Activated T-helper 17 cell treated with anti-CD3 and anti-CD28 coated beads, Interleukin-2, amount 50 U/mL, for 72 hours (primary cell): ENCODE results near the gene CCDC186. TPM values are rescaled to one million over a fixed set of nuclear protein-coding genes. Genes with fewer than 3 reads are reported as not detected.

Source experiments
- ATAC-seq: fragments of 150-1000 bp; cut with Tn5 transposase; replicated peaks from 2 replicates; pipeline ENCODE4 v1.10.0; 2021; ENCODE audit warnings: mild to moderate bottlenecking, moderate library complexity
- H3K27ac Mint-ChIP-seq: one replicate; pipeline ENCODE4 v1.8.0; 2022; ENCODE audit warnings: mixed read lengths
- H3K27me3 Mint-ChIP-seq: one replicate; pipeline ENCODE4 v1.8.0; 2022; ENCODE audit warnings: mixed read lengths
- H3K36me3 Mint-ChIP-seq: one replicate; pipeline ENCODE4 v1.8.0; 2022; ENCODE audit warnings: low read depth, mild to moderate bottlenecking, mixed read lengths
- H3K4me1 Mint-ChIP-seq: one replicate; pipeline ENCODE4 v1.8.0; 2022; ENCODE audit warnings: mixed read lengths
- H3K4me3 Mint-ChIP-seq: one replicate; pipeline ENCODE4 v1.8.0; 2022; ENCODE audit warnings: mild to moderate bottlenecking, mixed read lengths
- H3K9me3 Mint-ChIP-seq: one replicate; pipeline ENCODE4 v1.8.0; 2022; ENCODE audit warnings: mixed read lengths
- total RNA-seq, 2 donors: library from RNA; stranded (reverse); gene quantifications; one replicate each; pipeline ENCODE4 v1.2.3, GENCODE V29; 2022

Gene CCDC186
- 10 to 100 TPM; 10.8 to 14.8 TPM for total RNA-seq

- H3K27ac Mint-ChIP-seq, result peak within 1 kb of the TSS; percentile 99
- peak within 1 kb of the TSS; percentile 94 for H3K4me3 Mint-ChIP-seq
- H3K27me3 Mint-ChIP-seq, result no peaks in the 10 kb centered on the region
- no peaks in the 10 kb centered on the region for H3K9me3 Mint-ChIP-seq
- peak; percentile 99 for ATAC-seq
- H3K4me1 Mint-ChIP-seq, result peaks cover 23% of the 10 kb centered on the region
- H3K36me3 Mint-ChIP-seq, result peaks cover 11% of the 10 kb centered on the region
These were observed at the start of gene CCDC186 for GRCh38 chr10:114173921-114174694. CCDC186 (minus strand) TSS chr10:114174203; CDS start chr10:114163268, 10,935 bp downstream.

- Mint-ChIP-seq H3K9me3 (no peaks in the 10 kb centered on the region), H3K36me3 (no peaks in the 10 kb centered on the region), H3K27me3 (peaks cover 28% of the 10 kb centered on the region), H3K4me1 (no peaks in the 10 kb centered on the region), H3K27ac (no peak overlapping the region), H3K4me3 (no peak overlapping the region)
- no peak for ATAC-seq
These were observed 49.1 kb upstream of the CCDC186 start for GRCh38 chr10:114223066-114223465.

GRCh38 chr10:114221235-114221634 is 47.2 kb upstream of the CCDC186 start:
- Mint-ChIP-seq H3K4me1 (no peaks in the 10 kb centered on the region), H3K36me3 (no peaks in the 10 kb centered on the region), H3K9me3 (no peaks in the 10 kb centered on the region), H3K27ac (no peak overlapping the region), H3K4me3 (no peak overlapping the region), H3K27me3 (peaks cover 22% of the 10 kb centered on the region)
- ATAC-seq, result no peak

GRCh38 chr10:114220281-114220680 is 46.3 kb upstream of the CCDC186 start:
- H3K4me3 Mint-ChIP-seq, result no peak overlapping the region
- H3K9me3 Mint-ChIP-seq, result no peaks in the 10 kb centered on the region
- H3K36me3 Mint-ChIP-seq, result no peaks in the 10 kb centered on the region
- ATAC-seq, result no peak
- H3K27me3 Mint-ChIP-seq, result peaks cover 22% of the 10 kb centered on the region
- H3K4me1 Mint-ChIP-seq, result no peaks in the 10 kb centered on the region
- H3K27ac Mint-ChIP-seq, result no peak overlapping the region

GRCh38 chr10:114215033-114215432 is 41.0 kb upstream of the CCDC186 start:
- ATAC-seq, result no peak
- H3K36me3 Mint-ChIP-seq, result no peaks in the 10 kb centered on the region
- no peak overlapping the region for H3K27ac Mint-ChIP-seq
- peaks cover 13% of the 10 kb centered on the region for H3K27me3 Mint-ChIP-seq
- H3K4me3 Mint-ChIP-seq, result no peak overlapping the region
- no peaks in the 10 kb centered on the region for H3K4me1 Mint-ChIP-seq
- no peaks in the 10 kb centered on the region for H3K9me3 Mint-ChIP-seq

GRCh38 chr10:114212153-114212552 is 38.1 kb upstream of the CCDC186 start:
- Mint-ChIP-seq H3K27ac (no peak overlapping the region), H3K9me3 (no peaks in the 10 kb centered on the region), H3K4me3 (no peak overlapping the region), H3K4me1 (no peaks in the 10 kb centered on the region), H3K36me3 (no peaks in the 10 kb centered on the region), H3K27me3 (peaks cover 7% of the 10 kb centered on the region)
- no peak for ATAC-seq

GRCh38 chr10:114208351-114208750 is 34.3 kb upstream of the CCDC186 start:
- H3K36me3 Mint-ChIP-seq, result no peaks in the 10 kb centered on the region
- no peak overlapping the region for H3K4me3 Mint-ChIP-seq
- ATAC-seq, result no peak
- no peaks in the 10 kb centered on the region for H3K4me1 Mint-ChIP-seq
- no peak overlapping the region for H3K27ac Mint-ChIP-seq
- peaks cover 13% of the 10 kb centered on the region for H3K27me3 Mint-ChIP-seq
- H3K9me3 Mint-ChIP-seq, result no peaks in the 10 kb centered on the region

GRCh38 chr10:114207349-114207748 is 33.3 kb upstream of the CCDC186 start:
- no peaks in the 10 kb centered on the region for H3K4me1 Mint-ChIP-seq
- peaks cover 13% of the 10 kb centered on the region for H3K27me3 Mint-ChIP-seq
- no peak overlapping the region for H3K27ac Mint-ChIP-seq
- no peak for ATAC-seq
- H3K9me3 Mint-ChIP-seq, result no peaks in the 10 kb centered on the region
- no peak overlapping the region for H3K4me3 Mint-ChIP-seq
- H3K36me3 Mint-ChIP-seq, result no peaks in the 10 kb centered on the region

GRCh38 chr10:114206902-114207301 is 32.9 kb upstream of the CCDC186 start:
- H3K9me3 Mint-ChIP-seq, result no peaks in the 10 kb centered on the region
- H3K4me3 Mint-ChIP-seq, result no peak overlapping the region
- H3K36me3 Mint-ChIP-seq, result no peaks in the 10 kb centered on the region
- no peaks in the 10 kb centered on the region for H3K4me1 Mint-ChIP-seq
- ATAC-seq, result no peak
- no peak overlapping the region for H3K27ac Mint-ChIP-seq
- H3K27me3 Mint-ChIP-seq, result peaks cover 14% of the 10 kb centered on the region

GRCh38 chr10:114202812-114203211 is 28.8 kb upstream of the CCDC186 start:
- H3K9me3 Mint-ChIP-seq, result no peaks in the 10 kb centered on the region
- no peak overlapping the region for H3K4me3 Mint-ChIP-seq
- ATAC-seq, result no peak
- no peaks in the 10 kb centered on the region for H3K36me3 Mint-ChIP-seq
- H3K4me1 Mint-ChIP-seq, result no peaks in the 10 kb centered on the region
- H3K27ac Mint-ChIP-seq, result no peak overlapping the region
- peaks cover 24% of the 10 kb centered on the region for H3K27me3 Mint-ChIP-seq

GRCh38 chr10:114199239-114199638 is 25.2 kb upstream of the CCDC186 start:
- Mint-ChIP-seq H3K9me3 (no peaks in the 10 kb centered on the region), H3K27me3 (peaks cover 36% of the 10 kb centered on the region), H3K27ac (no peak overlapping the region), H3K4me3 (no peak overlapping the region), H3K36me3 (no peaks in the 10 kb centered on the region), H3K4me1 (no peaks in the 10 kb centered on the region)
- ATAC-seq, result no peak

GRCh38 chr10:114195079-114195478 is 21.1 kb upstream of the CCDC186 start:
- Mint-ChIP-seq H3K27me3 (peaks cover 24% of the 10 kb centered on the region), H3K36me3 (no peaks in the 10 kb centered on the region), H3K4me3 (no peak overlapping the region), H3K4me1 (no peaks in the 10 kb centered on the region), H3K9me3 (no peaks in the 10 kb centered on the region), H3K27ac (no peak overlapping the region)
- ATAC-seq, result peak; percentile 61

GRCh38 chr10:114189700-114190099 is 15.7 kb upstream of the CCDC186 start:
- Mint-ChIP-seq H3K27me3 (peaks cover 4% of the 10 kb centered on the region), H3K27ac (no peak overlapping the region), H3K9me3 (no peaks in the 10 kb centered on the region), H3K36me3 (no peaks in the 10 kb centered on the region), H3K4me1 (no peaks in the 10 kb centered on the region), H3K4me3 (no peak overlapping the region)
- ATAC-seq, result no peak

- Mint-ChIP-seq H3K36me3 (no peaks in the 10 kb centered on the region), H3K9me3 (no peaks in the 10 kb centered on the region), H3K4me3 (no peak overlapping the region), H3K4me1 (no peaks in the 10 kb centered on the region), H3K27ac (no peak overlapping the region), H3K27me3 (peaks cover 4% of the 10 kb centered on the region)
- no peak for ATAC-seq
These were observed 14.9 kb upstream of the CCDC186 start for GRCh38 chr10:114188900-114189299.

- no peaks in the 10 kb centered on the region for H3K4me1 Mint-ChIP-seq
- H3K27ac Mint-ChIP-seq, result no peak overlapping the region
- no peak overlapping the region for H3K4me3 Mint-ChIP-seq
- ATAC-seq, result no peak
- H3K9me3 Mint-ChIP-seq, result no peaks in the 10 kb centered on the region
- peaks cover 4% of the 10 kb centered on the region for H3K27me3 Mint-ChIP-seq
- H3K36me3 Mint-ChIP-seq, result no peaks in the 10 kb centered on the region
These were observed 14.0 kb upstream of the CCDC186 start for GRCh38 chr10:114188001-114188400.
